Measurements from ENCODE around the gene ATP1B2.

DNA sequence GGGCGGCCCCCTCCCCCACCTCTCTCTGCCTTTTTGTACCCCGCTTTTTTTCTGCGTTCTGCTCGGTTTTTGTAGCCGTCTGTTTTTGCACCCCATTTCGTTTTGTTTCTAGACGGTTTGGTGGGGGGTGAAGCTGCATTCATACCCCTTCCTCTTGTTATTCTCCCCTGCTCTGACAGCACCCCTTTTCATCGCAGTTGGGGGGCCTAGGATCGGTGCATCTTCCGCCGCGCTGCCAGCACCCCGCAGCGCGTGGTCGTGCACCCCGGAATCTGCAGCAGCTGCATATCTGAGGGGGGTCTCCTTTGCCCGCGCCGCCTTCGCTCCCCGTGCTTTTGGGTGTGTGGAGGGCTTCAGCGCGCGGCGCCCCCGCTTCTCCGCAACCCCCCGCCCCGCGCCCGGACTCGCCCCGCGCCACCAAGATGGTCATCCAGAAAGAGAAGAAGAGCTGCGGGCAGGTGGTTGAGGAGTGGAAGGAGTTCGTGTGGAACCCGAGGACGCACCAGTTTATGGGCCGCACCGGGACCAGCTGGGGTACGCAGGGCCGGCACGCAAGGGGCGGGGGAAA is 455 bp downstream of the ATP1B2 start:
- TF ChIP-seq, protein P1, sequence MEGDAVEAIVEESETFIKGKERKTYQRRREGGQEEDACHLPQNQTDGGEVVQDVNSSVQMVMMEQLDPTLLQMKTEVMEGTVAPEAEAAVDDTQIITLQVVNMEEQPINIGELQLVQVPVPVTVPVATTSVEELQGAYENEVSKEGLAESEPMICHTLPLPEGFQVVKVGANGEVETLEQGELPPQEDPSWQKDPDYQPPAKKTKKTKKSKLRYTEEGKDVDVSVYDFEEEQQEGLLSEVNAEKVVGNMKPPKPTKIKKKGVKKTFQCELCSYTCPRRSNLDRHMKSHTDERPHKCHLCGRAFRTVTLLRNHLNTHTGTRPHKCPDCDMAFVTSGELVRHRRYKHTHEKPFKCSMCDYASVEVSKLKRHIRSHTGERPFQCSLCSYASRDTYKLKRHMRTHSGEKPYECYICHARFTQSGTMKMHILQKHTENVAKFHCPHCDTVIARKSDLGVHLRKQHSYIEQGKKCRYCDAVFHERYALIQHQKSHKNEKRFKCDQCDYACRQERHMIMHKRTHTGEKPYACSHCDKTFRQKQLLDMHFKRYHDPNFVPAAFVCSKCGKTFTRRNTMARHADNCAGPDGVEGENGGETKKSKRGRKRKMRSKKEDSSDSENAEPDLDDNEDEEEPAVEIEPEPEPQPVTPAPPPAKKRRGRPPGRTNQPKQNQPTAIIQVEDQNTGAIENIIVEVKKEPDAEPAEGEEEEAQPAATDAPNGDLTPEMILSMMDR (conservative IDR thresholded peaks at IDR 0.05) = no peak
- no peak for TF ChIP-seq EZH2 (IDR thresholded peaks at IDR 0.05; ENCODE audit: low read depth)
